Right forelimb (tissue), 1 donor: ENCODE measurements around the gene NTN3.

Experiments used
- DNase-seq: peaks from one replicate; pipeline ENCODE4 v3.0.0-alpha.2; 2018

The NTN3 gene

DNA sequence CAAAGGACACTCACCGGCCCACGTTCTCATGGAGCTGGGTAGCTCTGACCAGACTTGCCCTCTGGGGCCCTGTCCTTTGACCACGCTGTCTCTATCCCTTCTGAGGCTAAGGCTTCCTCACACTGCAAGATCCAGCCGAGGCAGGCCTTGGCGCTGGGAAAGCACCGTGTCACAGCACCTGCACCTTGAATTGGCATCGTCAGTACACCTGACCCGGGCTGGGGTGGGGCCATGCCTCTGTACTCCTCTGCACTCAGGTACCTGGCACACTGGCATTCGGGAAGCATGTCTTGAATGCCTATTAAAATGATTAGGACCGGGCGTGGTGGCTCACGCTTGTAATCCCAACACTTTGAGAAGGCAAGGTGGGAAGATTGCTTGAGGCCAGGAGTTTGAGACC lies 9.9 kb downstream of the NTN3 start:
- no peak for DNase-seq

GRCh38 chr16:2481676-2482075 lies 10.6 kb downstream of the NTN3 start:
- no peak for DNase-seq

GRCh38 chr16:2482249-2482648 lies 11.2 kb downstream of the NTN3 start:
- DNase-seq = no peak

DNA sequence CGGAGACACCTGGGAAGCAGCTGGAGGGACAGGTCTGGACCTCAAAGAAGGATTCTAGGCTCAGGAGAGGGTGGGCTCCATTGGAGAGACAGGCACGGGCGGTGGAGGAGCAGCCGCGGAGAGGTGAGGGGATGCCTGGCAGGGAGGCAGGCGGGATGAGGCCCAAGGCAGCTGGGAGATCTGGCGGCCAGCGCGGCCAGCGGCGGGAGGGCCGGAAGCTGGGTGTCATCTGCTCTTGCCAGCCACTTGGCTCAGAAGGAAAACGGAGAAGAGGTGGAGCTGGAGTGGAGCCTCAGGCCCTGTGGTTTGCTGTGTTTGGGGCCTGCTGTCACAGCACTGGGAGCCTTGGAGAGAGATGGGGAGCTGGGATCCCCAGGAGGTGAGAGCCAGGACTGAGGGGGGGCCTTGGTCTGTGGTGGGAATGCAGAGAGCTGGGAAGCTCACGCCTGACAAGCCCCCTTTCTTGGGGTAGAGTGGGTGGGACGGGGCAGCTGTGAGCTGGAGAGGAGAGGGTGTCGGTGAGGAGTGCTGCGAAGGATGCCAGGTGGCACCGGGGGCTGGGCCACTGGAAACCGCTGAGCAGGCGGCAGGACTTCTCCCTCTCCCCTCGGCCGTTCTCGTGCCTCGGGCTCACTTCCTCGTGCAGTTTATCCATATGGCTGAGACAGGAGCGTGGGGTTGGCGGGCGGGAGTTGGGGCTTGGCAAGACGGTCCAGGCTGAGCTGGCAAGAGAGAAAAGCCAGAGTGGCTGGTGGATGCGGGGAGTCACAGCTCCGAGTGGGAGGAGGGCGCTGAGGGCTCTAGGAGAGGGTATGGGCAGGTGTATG lies 11.8 kb downstream of the NTN3 start:
- DNase-seq = peak; percentile 81

DNA sequence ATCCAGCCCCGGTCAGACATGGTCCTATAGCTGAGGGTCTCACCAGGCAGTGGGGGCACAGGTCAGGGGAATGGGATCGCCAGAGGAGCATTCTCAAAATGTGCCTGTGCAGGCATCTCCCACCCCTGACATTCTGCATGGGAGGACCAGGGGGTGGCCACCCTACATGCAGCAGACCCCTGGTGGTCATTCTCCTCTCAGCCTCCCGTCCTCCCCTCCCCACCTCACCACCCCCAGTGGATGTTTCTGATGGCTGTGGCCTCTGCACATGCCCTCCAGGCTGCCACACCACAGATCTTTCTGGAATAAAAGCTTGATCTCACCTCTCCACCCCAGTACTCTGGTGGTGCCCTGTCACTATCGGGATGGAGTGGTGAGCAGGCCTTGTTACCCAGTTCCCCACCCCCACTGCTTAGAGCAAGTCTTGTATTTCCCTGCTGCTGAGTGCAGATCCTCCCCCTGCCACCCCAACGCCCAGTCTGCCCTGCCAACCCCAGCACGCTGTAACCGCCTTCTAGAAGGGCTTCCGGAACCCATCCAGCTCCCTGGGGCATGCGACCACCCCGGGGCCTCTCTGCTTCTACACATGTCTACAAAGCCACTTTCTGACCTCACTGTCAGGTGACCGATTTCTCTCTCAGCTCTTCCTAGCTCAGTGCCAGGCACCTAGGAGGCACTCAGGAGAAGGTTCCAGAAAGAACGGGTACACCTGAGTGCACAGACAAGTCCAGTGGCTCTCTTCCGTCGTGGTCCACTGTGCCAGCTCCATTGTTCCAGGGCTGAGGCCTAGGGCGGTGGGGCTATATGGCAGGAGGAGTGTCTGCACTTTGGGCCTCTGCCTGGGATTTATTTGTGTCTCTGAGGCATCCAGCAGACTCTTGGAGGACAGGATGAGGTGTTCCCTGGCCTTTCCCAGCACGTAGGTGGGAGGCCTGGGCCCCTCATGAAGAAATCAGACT lies 13.1 kb downstream of the NTN3 start:
- no peak for DNase-seq

DNA sequence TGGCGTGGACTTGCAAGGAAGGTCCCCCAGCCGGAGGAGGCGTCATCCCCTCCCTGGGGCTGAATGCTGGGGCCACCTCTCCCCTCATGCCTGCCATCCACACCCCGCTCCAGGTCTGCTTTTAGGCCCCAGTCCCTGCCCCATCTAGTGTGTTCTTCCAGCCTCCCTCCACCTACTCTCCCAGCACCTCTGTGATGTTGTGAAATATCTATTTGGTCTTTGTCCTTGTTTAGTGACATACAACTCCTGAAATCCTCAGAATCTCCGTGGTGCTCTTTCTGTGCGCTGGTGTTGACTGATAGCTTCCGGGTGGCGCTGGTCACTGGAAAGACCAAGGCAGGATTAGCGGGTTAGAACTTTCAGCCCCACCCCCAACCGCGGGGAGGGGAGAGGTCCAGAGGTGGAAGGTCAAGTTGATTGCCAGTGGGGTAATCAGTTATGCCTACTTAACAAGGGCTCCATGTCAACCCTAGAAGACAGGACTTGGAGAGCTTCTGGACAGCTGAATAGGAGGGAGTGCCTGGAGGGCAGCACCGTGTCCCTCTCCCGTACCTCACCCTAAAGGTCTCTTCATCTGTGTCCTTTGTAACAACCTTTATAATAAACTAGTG lies 13.9 kb downstream of the NTN3 start:
- DNase-seq = no peak

DNA sequence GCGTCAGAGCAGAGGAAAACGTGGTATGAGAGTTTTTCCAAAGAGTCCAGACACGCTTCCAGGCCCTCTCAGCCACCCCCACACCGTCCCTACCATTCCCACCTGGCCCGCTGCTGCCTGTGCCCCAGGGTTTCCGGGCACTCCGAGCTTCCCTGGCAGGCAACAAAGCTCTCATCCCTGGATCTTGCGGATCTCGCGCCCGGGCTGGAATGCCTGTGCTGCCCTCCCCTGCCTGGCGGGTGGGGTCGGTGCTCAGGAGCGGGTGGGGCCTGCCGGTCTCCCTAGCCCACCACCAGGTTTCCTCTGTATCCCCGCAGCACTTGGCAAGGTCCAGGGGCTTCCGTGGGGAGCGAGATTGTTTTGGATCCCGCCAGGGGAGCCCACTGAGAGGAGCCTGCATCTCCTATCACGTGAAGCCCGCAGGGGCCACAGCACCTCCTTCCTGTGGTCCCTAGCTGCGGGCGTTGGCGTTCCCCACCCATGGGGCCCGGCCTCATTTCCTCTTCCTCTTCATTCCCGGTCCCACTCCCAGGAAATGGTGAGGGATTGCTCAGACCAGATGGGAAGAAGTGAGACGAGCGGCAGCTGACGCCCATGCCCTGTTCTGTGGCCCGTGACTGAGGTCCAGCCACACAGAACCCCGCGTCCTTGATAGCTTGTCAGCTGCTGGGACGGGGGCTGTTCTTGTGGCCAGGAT lies 14.9 kb downstream of the NTN3 start:
- DNase-seq = no peak

GRCh38 chr16:2486645-2487516 lies 15.8 kb downstream of the NTN3 start:
- DNase-seq = peak; percentile 54

DNA sequence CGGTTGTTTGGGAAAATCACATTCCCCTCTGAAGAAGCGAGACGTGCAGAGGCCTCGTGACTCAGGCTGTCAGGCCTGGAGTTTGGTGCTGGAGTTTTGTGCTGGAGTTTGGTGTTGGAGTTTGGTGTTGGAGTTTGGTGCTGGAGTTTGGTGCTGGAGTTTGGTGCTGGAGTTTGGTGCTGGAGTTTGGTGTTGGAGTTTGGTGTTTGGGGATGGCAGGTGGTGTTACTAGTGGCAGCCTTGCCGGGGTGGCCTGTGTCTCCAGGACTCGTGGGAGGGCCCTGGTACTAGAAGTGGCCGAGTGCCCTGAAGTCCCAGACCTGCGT lies 16.4 kb downstream of the NTN3 start:
- no peak for DNase-seq

DNA sequence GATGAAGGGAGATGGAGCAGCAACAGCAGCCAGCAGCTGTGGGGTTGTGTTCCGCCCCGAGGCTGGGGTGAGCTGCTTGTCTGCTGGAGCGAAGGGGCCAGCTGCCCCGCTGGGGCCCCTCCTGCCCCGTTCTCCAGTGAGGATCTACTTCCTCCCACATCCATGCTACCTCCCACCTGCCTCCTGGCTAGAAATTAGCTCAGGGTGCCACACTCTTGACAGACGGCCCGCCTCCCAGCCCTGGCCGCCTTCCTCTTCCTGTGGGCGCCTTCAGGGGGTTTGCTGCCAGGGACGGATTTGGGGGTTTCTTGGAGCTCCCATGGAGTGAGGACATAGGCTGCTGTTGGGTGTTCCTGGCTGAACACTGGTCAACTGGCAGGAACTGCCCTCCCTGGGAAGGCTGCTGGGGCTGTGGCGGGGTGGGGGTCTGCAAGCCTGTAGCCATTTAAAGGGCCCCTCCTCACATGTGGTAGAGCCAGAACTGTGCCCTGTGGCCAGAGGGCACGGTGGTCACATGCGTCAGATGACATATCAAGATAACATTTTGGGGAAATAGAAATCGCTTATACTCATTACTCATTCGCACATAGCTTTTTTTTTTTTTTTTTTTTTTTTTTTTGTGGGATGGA lies 16.9 kb downstream of the NTN3 start:
- DNase-seq = peak; percentile 55

- no peak for DNase-seq
These were observed 18.5 kb downstream of the NTN3 start for GRCh38 chr16:2489581-2489980.

GRCh38 chr16:2490190-2491105 lies 19.4 kb downstream of the NTN3 start:
- DNase-seq = no peak

- no peak for DNase-seq
These were observed 21.2 kb downstream of the NTN3 start for GRCh38 chr16:2492292-2492691.

GRCh38 chr16:2493605-2494004 lies 22.5 kb downstream of the NTN3 start:
- DNase-seq = no peak

GRCh38 chr16:2494616-2495015 lies 23.5 kb downstream of the NTN3 start:
- DNase-seq = no peak

- DNase-seq = no peak
These were observed 23.9 kb downstream of the NTN3 start for GRCh38 chr16:2495041-2495440.

- no peak for DNase-seq
These were observed 25.4 kb downstream of the NTN3 start for GRCh38 chr16:2496223-2497115.

DNA sequence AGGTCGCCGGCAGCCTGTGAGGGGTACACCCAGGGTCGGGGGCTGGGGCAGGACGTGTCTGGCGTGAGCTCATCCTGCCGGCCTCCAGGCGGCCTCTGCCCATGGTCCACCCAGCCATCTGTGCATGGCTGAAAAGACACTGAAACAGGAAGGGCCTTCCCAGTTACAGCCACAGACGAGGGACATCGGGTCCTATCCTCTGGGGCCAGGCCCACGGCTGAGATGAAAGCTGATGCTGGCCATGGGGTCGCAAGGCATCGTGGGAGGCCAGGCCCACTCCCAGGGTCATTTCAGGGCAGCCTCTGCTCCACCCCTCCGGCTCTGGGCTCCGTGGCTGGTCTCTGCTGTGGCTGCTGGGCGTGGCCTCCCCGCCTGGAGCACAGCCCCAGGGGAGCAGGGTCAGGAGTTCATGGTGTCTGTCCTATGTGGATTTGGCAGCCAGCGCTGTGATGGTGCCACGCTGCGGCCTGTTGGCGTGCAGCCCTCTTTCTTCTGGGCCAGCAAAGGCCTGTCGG lies 26.1 kb downstream of the NTN3 start:
- DNase-seq = peak; percentile 61
